Activated T-cell treated with anti-CD3 and anti-CD28 coated beads for 48 hours (primary cell): ENCODE measurements around the gene ACYP2.
"Not testable (repeated sequence)": the region's sequence is repeated elsewhere in the genome, so short reads cannot be mapped to it uniquely, and the experiment has no call there.

ENCODE experiments used
- DNase-seq: peaks from one replicate; pipeline ENCODE4 v3.0.0-alpha.2; 2020; ENCODE audit warnings: low read depth

Gene ACYP2

DNA sequence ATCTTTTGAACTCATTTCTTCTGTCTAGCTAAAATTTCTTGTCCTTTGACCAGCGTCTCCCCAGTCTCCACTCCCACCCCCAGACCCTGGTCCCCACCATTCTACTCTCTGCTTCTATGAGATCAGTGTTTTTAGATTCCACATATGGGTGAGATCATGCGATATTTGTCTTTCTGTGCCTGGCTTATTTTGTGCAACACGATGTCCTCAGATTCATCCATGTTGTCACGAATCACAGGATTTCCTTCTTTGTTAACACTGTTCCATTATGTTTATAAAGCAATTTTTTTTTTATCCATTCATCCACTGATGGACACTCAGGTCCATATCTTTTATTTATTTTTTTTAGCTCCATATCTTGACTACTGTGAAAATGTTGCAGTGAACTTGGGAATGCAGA, 16.0 kb upstream of the ACYP2 start:
- DNase-seq, result no peak

DNA sequence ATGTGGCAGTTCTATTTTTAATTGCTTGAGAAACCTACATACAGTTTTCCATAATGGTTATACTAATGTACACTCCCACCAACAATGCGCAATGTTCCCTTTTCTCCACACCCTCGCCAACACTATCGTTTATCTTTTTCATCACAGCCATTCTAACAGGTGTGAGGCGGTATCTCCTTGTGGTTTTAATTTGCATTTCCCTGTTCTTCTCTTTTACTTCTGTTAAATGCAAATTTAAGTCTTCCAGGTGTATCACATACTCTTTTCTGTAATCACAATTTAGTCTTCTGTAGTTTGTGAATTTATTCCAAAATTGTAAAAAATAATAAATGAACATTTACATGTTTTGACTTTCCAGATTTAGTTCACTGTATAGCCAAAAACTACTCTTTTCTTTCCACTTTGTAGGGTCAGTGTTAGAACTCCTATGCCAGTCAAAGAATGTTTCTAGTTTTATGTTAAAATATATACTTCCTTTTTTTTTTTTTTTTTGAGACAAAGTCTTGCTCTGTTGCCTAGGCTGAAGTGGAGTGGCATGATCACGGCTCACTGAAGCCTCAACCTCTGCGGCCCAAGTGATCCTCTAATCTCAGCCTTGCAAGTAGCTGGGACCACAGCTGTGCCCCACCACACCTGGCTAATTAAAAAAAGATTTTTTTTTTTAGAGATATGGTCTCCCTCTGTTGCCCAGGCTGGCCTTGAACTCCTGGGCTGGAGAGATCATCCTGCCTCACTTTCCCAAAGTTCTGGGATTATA, 15.4 kb upstream of the ACYP2 start:
- DNase-seq, result no peak

DNA sequence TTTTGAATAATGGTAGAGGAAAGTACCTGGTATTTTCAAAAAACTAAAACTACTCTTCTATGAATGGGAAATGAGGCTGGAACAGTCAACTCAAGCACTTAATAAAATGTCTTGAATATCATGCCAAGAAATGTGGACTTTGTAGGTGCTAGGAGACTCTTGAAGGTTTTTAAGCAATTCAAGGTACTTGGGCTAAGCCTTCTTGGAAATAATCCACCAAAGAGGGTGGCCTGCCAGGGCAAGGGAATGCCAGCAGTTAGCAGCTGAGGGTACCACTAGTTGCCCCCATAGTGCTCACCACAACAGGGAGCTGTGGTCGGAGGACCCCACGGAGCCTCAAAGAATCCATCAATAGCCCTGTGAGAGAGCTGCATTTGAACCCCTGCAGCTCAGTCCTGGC, 14.6 kb upstream of the ACYP2 start:
- DNase-seq, result no peak

DNA sequence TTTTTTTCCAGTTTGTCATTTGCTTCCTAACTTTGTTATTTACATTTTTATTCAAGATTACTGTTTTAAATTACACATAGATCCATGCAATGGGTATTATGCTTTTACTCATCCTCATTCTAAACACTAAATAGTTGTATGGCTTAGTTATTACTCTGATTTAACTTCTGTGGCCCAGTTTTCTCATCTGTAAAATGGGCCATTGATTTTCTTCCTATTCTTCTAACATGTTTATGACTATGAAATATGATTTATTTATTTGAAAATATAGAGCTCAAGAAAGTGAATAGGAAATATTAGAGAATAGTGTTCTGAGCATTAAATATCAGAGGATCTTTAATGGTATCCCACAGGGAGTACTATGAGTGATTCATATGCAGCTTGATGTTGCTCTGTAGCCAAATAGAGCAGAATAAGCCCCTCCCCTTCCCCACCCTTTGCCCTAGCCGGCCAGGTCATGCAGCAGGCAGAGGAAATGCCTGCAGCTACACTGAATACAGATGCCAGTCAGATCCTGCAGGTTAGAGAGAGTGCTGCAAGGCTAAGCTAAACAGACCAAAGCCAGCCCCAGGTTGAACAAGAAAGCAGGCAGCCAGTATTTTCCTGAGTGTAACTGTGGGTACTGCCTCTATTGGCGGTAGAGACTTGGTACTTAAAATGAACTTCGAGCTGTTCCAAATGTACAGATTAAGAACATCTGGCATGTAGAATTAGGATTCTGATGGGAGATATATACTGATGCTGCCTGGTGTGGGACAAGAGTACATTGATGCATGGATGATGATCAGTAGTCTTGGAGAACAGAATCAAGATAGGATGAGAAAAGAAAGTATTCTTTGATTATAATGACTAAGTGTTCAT, 11.7 kb upstream of the ACYP2 start:
- no peak for DNase-seq

DNA sequence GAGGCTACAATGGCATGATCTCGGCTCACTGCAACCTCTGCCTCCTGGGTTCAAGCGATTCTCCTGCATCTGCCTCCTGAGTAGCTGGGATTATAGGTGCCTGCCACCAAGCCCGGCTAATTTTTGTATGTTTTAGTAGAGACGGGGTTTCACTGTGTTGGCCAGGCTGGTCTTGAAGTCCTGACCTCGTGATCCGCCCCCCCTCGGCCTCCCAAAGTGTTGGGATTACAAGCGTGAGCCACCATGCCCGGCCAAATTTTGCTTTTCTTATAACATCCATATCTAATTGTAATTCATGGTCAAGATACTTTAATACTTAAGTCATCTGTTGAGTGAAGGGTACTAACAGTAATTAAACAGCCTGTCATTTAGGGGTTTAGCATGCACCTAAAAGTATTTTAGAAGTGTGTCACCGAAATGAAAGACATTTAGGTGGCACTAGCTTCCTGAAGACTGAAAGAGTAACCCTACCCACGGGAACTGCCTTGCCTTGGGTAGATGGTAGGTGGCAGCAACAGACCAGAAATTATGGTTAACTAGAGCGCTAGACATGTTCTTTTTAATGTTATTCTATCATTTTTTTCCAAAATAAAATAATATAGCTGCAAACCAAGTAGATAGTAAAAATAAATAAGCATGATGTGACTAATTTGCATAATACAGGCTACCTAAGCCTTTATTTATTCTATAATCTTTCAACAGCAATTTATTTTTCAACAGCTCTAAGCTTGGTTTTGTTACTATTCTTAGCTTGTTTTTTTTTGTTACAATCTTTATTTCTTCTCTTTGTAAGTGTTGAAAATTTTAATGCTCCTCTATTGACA, 8.6 kb upstream of the ACYP2 start:
- DNase-seq, result no peak

DNA sequence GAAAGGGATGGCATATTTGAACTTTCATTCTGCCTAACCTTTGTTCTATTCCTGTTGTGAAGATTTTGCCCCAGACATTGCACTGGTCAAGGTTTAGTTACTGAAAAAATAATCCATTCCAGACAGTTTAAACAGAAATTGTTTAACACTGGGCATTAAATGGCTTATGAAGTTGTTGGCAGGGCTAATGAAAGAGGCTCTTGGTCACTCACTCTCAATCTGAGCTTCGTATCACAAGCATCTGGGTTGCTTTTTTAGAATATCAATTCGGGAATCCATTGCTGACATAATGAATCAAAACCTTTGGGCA, 8.0 kb upstream of the ACYP2 start:
- DNase-seq, result no peak

DNA sequence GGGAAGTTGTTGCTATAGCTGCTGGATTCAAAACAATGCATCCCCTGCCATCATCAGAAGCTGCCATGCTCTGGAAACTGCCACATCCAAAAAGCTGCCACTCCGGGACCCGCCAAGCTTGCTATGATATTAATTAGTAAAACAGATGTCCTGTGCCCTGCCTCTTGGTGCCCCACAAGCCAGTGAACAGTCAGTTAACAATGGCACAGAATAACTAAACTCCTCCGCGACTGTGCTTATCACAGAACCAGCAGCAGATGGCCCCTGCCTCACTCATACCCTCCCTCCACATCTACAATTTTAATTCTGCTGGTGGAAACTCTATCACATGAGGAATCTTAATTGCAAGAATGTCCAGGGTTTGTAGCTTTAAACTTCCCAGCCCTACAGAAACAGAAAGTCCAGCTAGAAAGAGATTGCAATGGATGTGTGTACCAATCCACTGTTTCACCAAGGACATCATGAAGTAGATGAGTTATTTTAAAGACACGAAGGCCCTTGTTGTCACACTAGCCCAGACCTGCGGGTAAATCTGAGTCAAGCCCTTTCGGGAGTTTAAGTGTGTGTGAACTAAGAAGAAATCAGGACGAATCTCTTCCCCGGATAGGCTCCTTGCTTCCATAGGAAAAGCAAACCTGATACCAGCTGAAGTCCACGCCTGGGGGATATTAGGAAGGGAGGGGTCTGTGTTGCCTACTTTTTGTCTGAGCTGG, 7.4 kb upstream of the ACYP2 start:
- no peak for DNase-seq

DNA sequence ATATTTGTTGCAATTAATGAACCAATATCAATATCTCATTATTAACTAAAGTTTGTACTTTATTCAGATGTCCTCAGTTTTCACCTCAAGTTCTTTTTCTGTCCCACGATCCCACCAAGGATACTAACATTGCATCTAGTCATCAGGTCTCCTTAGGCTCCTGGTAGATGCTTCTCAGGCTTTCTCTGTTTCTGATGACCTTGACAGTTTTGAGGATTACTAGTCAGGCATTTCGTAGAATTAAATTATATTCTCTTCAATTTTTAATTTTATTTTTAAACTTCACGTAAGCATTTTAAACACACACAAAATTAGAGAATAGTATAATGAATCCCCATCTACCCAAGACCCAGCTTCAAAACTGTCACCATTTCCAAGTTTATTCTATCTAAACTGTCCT, 5.6 kb upstream of the ACYP2 start:
- DNase-seq, result no peak

DNA sequence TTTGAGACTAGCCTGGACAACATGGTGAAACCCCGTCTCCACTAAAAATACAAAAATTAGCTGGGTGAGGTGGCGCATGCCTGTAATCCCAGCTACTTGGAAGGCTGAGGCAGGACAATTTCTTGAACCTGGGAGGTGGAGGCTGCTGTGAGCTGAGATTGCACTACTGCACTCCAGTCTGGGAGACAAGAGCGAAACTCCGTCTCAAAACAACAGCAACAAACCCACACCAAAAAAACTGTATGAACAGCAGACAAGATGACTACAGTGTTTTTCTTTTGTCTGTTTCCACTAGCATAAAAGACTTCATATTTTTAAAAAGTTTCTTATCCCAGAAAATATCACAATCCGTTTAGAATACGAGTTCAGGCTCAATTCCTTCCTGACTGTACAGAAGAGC, 936 bp upstream of the ACYP2 start:
- not testable (repeated sequence) for DNase-seq

DNA sequence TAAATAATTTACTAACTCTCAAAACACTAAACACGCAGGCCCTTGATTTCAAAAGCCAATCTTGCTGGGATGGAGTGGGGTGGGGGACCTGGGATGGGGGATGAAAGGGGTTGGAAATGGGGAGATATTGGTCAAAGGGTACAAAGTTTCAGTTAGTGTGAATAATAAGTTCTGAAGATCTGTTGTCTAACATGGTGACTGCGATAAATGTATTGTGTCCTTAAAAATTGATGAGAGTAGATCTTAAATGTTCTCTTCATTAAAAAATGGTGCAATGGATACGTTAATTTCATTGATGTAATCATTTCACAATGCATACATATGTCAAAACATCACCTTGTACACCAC, 505 bp upstream of the ACYP2 start:
- DNase-seq, result no peak

DNA sequence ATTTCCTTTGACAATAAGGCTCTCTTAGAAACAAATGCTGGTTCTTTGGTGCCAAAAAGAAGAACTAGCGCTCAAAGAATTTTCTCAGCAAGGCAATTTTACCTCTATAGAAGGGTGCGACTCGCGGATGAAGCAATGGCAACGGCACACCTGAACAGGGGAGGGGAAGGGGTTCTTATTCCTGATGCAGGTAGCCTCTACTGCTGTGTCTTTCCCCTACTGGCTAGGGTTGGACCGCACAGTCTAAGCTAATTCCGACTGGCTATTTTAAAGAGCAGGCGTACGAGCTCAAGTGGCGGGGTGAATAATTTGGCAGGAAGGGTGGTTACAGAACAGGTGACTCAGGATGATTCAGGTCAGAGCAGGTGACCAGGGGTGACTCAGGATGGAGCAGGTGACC, 1.2 kb downstream of the ACYP2 start:
- not testable (repeated sequence) for DNase-seq

DNA sequence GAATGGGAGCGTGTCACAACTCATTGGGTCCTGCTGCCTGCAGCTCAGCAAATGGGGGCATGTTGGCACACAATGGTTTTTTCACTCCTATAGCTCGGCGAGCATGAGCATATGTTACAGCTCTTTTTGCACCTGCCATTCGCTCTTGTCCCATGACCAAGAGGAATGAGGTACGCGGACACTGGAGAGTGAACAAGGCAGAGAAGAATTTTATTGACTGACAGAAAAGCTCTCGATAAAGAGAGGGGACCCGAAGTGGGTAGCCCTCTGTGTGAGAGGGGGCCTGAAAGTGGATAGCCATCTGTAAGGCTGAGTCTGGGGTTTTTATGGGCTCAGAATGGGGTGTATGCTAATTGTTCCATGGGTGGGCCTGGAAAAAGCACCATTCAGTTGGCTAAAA, 5.5 kb downstream of the ACYP2 start:
- no peak for DNase-seq

DNA sequence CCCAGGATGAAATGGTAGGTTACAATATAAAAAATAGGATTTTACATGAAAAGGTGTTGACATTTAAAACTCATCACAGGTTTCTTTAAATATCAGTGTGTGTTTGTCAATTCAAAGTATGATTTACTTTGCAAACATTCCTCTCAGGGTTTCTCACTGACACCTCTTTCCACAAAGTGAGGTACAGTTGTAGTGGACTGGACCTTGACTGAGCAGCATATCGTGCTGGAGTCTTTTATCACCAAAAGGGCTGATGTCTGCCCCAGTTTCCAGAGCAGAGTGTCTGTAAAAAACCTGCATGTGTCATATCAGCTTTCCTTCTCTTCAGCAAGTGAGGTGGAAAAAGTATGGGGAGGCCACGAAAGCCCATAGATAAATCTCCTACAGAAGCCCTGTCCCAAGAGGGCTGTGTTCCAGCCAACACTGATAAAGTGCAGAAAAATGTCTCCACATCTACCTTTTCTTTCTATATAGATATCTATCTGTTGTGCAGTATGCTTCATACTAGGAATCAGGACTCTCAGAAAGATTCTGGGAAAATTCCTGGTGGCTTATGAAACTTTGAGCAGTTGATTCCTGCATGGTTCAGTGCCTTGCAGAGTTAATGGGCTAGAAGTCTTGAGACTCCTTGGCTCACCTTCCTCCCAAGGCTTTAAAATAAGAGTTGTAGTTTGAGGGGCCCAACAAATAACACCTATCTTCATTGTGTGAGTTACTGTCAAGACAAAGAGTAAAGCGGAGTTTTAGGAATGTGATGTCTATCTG, 6.9 kb downstream of the ACYP2 start:
- DNase-seq, result no peak

DNA sequence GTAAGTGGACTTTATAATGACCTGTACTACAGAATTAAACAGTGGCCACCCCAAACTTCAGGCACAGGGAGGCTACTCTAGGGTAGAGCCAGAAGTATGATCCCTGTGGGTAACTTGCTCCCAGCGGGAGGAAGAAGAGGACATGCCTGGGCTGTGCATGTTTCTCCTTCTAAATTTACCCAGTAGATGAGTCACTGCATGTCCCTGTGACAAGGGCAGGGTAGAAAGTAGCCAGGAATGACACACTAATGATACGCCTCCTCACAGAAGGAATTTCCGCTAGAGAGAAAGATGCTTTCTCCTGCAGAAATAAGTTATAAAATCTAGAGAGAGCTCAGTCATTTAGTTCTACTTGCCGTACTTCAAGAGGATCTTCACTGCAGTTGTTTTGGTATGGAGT, 7.5 kb downstream of the ACYP2 start:
- no peak for DNase-seq

DNA sequence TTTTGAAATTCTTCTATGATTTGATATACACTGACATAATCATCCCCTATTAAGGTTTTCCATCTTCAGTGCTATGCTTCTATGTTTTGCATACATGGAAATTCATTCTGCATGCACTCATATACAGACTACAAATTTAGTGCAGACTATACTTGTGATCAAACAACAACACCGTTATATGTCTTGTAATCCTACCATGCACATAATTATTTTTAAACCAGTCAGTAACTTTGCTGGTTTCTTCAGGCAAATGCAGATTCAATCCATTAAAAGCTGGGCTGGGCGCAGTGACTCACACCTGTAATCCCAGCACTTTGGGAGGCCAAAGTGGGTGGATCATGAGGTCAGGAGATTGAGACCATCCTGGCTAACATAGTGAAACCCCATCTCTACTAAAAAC, 11.8 kb downstream of the ACYP2 start:
- not testable (repeated sequence) for DNase-seq

DNA sequence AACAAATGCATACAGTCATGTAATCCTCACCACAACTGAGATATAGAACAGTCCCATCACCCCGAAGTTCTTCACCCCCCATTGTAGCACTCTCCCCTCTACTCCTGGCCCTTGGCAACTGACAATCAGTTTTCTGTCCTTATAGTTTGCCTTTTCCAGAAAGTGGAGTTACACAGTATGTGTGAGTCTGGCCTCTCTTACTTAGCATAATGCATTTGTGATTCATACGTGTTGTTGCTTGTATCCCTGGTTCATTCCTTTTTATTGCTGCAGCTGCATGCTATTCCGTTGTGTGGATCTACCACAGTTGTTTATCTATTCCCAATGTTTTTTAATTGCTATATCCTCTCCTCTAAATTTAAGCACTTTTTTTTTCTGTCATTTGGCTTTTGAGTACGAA, 17.6 kb downstream of the ACYP2 start:
- no peak for DNase-seq

DNA sequence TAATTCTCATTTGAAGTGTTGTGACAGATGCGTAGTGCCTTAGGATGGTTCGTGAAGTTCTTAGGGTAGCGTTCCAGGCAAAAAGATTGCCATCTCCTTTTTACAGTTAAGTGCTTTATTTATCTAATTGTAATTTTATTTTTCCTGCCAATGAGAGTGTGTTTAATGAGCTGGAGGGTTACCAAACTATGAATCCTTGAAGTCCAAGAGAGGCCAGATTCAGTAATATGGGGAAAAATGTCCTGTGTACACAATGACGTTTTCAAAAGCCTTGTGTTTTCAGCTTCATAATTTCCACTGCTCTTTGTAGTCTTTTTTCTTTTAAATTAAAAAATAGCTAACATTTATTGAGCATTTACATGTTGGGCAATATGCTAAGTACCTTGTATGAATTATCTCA, 23.8 kb downstream of the ACYP2 start:
- DNase-seq, result no peak

DNA sequence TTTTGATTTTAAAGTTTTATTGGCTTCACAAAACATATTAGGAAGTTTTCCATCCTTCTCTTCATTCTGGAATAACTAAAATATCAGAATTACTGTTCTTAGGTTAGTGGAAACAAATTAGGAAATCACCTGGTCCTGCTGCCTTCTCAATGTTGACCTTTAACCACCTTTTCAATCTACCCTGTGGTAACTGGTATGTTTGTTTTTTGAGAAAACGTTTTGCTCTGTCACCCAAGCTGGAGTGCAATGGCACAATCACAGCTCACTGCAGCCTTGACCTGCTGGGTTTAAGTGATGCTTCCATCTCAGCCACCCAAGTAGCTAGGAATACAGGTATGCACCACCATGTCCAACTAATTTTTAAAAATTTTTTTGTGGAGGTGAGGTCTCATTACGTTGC, 28.4 kb downstream of the ACYP2 start:
- DNase-seq, result no peak

DNA sequence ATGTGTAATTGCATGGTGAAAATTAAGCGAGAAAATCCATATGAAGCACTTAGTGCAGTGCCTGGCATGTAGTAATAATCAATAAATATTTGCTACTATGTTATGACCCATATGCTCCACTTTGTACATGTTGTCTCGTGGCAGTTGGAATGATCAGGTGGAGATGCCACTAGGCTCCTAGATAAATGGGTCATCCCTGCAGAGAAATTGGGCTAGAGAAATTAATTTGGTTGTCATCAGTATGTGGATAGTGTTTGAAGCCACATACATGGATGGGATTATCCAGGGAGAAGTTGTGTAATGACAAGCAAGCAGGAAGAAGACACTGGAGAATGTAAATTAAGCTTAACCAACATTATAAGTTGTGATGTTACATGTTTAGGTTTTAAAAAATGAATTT, 33.0 kb downstream of the ACYP2 start:
- no peak for DNase-seq

DNA sequence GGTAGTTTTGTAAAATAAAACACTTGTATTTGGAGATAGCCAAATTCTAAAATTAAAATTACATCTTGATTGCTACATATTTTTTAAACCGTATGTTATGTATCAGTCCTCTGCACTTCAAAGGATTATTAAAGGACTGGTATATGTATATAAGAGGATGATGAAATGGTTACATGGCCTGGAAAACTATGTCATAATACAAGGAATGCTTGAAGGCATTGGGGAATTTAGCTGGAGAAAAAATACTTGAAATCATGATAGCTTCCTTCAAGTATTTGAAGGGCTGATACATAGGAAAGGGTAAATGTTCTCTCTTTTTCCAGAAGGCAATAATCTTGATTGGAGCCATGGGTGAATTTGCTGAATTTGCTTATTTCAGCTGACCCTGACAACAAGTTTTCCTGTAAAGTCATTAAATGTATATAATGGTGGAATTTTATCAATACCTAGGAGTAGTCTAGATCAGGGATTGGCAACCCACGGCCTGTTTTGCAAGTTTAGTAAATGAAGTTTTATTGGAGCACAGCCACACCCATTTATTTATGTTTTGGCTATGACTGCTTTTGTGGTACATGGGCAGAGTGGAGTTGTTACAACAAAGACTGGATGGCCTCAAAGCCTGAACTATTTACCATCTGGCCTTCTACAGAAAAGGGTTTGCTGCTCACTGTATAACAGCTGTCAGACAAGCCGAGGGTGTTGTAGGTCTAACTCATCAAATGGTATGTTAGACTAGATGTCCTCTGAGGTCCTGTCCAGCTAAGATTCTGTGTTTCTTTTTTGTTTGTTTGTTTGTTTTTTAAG, 34.4 kb downstream of the ACYP2 start:
- no peak for DNase-seq

DNA sequence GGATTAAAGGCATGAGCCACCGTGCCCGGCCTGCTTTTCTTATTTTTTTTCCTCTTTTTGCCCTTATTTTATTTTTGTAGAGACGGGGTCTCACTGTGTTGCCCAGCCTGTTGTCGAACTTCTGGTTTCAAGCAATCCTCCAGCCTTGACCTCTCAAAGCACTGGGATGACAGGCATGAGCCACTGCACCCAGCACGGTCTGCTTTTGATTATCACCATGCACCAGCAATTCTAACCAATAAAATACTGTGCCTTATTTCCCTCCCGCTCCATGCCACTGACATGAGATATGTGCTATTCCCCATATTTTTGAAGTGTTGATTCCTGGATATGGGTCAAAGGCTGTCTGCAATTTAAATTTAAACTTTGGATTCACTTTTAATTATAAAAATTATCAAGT, 42.9 kb downstream of the ACYP2 start:
- no peak for DNase-seq
